Bone marrow (tissue), 2 donors: ENCODE data around the gene ARID1B.

Experiments
- DNase-seq, 2 donors: peaks; one replicate each; lab custom pipeline; 2025; lab: John Stamatoyannopoulos, UW

The ARID1B gene

GRCh38 chr6:156791320-156791850, 14.2 kb downstream of the ARID1B start:
- DNase-seq, result no peak

GRCh38 chr6:156793200-156793599, 16.0 kb downstream of the ARID1B start:
- DNase-seq, result no peak

GRCh38 chr6:156794546-156795354, 17.6 kb downstream of the ARID1B start:
- DNase-seq, result no peak

- DNase-seq, result no peak
Observed at GRCh38 chr6:156795825-156796224, 18.6 kb downstream of the ARID1B start.

- DNase-seq, result no peak
Observed at GRCh38 chr6:156796627-156797026, 19.4 kb downstream of the ARID1B start.

- DNase-seq, result no peak
Observed at GRCh38 chr6:156797901-156798735, 20.9 kb downstream of the ARID1B start.

- no peak for DNase-seq
Observed at GRCh38 chr6:156801712-156802111, 24.5 kb downstream of the ARID1B start.

GRCh38 chr6:156803353-156803752, 26.2 kb downstream of the ARID1B start:
- DNase-seq, result no peak

GRCh38 chr6:156804402-156804801, 27.2 kb downstream of the ARID1B start:
- no peak for DNase-seq

GRCh38 chr6:156806155-156806554, 29.0 kb downstream of the ARID1B start:
- no peak for DNase-seq

GRCh38 chr6:156807028-156807427, 29.9 kb downstream of the ARID1B start:
- DNase-seq, result no peak

GRCh38 chr6:156807795-156808194, 30.6 kb downstream of the ARID1B start:
- no peak for DNase-seq

- DNase-seq, result no peak
Observed at GRCh38 chr6:156808287-156808686, 31.1 kb downstream of the ARID1B start.

- no peak for DNase-seq
Observed at GRCh38 chr6:156809034-156809433, 31.9 kb downstream of the ARID1B start.

- no peak for DNase-seq
Observed at GRCh38 chr6:156809446-156810178, 32.4 kb downstream of the ARID1B start.

- DNase-seq, result no peak
Observed at GRCh38 chr6:156814036-156814581, 36.9 kb downstream of the ARID1B start.

- DNase-seq, result peak in 1 of 2 donors; percentile 16
Observed at GRCh38 chr6:156816505-156816904, 39.3 kb downstream of the ARID1B start.

- no peak for DNase-seq
Observed at GRCh38 chr6:156820089-156820798, 43.1 kb downstream of the ARID1B start.

- no peak for DNase-seq
Observed at GRCh38 chr6:156821707-156822106, 44.5 kb downstream of the ARID1B start.

- DNase-seq, result no peak
Observed at GRCh38 chr6:156822747-156823206, 45.6 kb downstream of the ARID1B start.

- DNase-seq, result no peak
Observed at GRCh38 chr6:156824142-156824541, 47.0 kb downstream of the ARID1B start.
